Skin epidermis (tissue), 12 donors: Measurements from ENCODE around the gene CAPN10.

ENCODE experiments used
- H3K27ac ChIP-seq, 21 experiments: fragments of 200-600 bp; sonication (generic) in 11 of 21; one replicate each; pipeline ENCODE4 v1.5.0; 2020; ENCODE audit warnings: mild to moderate bottlenecking in 3 of 21, inconsistent platforms in 2 of 21, moderate library complexity in 2 of 21
- H3K4me3 ChIP-seq, 7 experiments: fragments of 200-600 bp; sonication (generic) in 2 of 7; one replicate each; pipeline ENCODE4 v1.5.0; 2020; ENCODE audit warnings: inconsistent platforms in 2 of 7, mild to moderate bottlenecking in 2 of 7, moderate library complexity in 1 of 7

Gene CAPN10

GRCh38 chr2:240629619-240629967 is 43.1 kb downstream of the CAPN10 start:
- Histone ChIP-seq H3K27ac (no peak overlapping the region), H3K4me3 (no peak overlapping the region)

- Histone ChIP-seq H3K27ac (no peak overlapping the region), H3K4me3 (no peak overlapping the region)
These were observed 43.6 kb downstream of the CAPN10 start for GRCh38 chr2:240629968-240630770.

- Histone ChIP-seq H3K4me3 (no peak overlapping the region), H3K27ac (no peak overlapping the region)
These were observed 44.4 kb downstream of the CAPN10 start for GRCh38 chr2:240630771-240631547.

GRCh38 chr2:240631548-240632305 is 45.2 kb downstream of the CAPN10 start:
- no peak overlapping the region for H3K4me3 ChIP-seq
- no peak overlapping the region for H3K27ac ChIP-seq

- no peak overlapping the region for H3K27ac ChIP-seq
- H3K4me3 ChIP-seq = no peak overlapping the region
These were observed 45.8 kb downstream of the CAPN10 start for GRCh38 chr2:240632306-240632721.

- H3K27ac ChIP-seq = no peak overlapping the region
- no peak overlapping the region for H3K4me3 ChIP-seq
These were observed 48.8 kb downstream of the CAPN10 start for GRCh38 chr2:240635121-240635997.

- Histone ChIP-seq H3K27ac (no peak overlapping the region), H3K4me3 (no peak overlapping the region)
These were observed 49.5 kb downstream of the CAPN10 start for GRCh38 chr2:240635998-240636547.

GRCh38 chr2:240636563-240637115 is 50.1 kb downstream of the CAPN10 start:
- H3K4me3 ChIP-seq = no peak overlapping the region
- no peak overlapping the region for H3K27ac ChIP-seq

GRCh38 chr2:240637116-240637900 is 50.8 kb downstream of the CAPN10 start:
- Histone ChIP-seq H3K4me3 (no peak overlapping the region), H3K27ac (no peak overlapping the region)

GRCh38 chr2:240637901-240638345 is 51.4 kb downstream of the CAPN10 start:
- no peak overlapping the region for H3K27ac ChIP-seq
- no peak overlapping the region for H3K4me3 ChIP-seq

GRCh38 chr2:240638512-240639160 is 52.1 kb downstream of the CAPN10 start:
- Histone ChIP-seq H3K4me3 (no peak overlapping the region), H3K27ac (peak overlapping the region in 1 of 21 experiments; percentile 56)

- Histone ChIP-seq H3K27ac (no peak overlapping the region), H3K4me3 (no peak overlapping the region)
These were observed 53.0 kb downstream of the CAPN10 start for GRCh38 chr2:240639566-240639965.

GRCh38 chr2:240640939-240641338 is 54.4 kb downstream of the CAPN10 start:
- no peak overlapping the region for H3K4me3 ChIP-seq
- no peak overlapping the region for H3K27ac ChIP-seq

- Histone ChIP-seq H3K4me3 (no peak overlapping the region), H3K27ac (no peak overlapping the region)
These were observed 55.7 kb downstream of the CAPN10 start for GRCh38 chr2:240642061-240642805.

GRCh38 chr2:240642806-240643092 is 56.2 kb downstream of the CAPN10 start:
- no peak overlapping the region for H3K27ac ChIP-seq
- no peak overlapping the region for H3K4me3 ChIP-seq

GRCh38 chr2:240643093-240643810 is 56.7 kb downstream of the CAPN10 start:
- no peak overlapping the region for H3K27ac ChIP-seq
- no peak overlapping the region for H3K4me3 ChIP-seq

- Histone ChIP-seq H3K4me3 (no peak overlapping the region), H3K27ac (no peak overlapping the region)
These were observed 57.2 kb downstream of the CAPN10 start for GRCh38 chr2:240643811-240644150.
